Activated T-cell treated with anti-CD3 and anti-CD28 coated beads, Interleukin-2, amount 50 U/mL, for 48 hours (primary cell): ENCODE results near the gene HS3ST5.
"Not testable (repeated sequence)": the region's sequence is repeated elsewhere in the genome, so short reads cannot be mapped to it uniquely, and the experiment has no call there.

ENCODE experiments used
- DNase-seq, 2 experiments: peaks; one replicate each; pipeline ENCODE4 v3.0.0-alpha.2; 2020

Gene HS3ST5

DNA sequence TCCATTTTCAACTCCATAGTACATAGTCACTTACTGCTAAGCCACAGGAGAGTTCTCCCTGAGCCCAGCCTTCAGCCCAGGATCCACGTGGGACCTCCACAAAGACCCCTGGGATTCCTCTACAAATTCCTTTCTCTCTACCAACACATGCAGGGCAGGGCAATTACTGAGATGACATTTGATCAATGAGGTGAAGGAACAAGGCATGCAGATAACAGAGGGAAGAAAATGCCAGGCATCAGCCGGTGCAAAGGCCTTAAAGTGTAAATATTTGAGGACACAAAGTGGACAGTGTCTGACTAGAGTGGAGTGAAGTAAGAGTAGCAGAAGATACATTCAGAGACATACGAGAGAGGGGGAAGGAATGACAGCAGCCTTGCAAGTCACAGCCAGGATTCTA lies 70.2 kb downstream of the HS3ST5 start:
- no peak for DNase-seq

DNA sequence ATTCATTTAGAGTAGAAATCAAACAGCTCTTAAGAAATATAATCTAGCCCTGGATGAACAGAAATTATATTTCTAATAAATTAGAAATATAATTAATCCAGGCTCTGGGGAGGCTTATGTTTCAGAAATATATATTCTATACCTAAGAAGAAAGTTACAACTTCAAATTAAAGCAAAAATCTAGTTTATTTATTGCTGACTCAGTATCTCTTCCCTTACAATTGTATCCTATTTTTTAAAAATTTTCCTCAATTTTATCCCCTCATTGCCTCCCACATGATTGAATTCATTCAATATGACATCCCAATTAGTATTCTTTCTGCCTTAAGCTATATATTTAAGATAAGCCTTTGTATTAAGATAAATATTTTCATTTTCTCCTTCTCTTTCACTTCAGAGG lies 71.4 kb downstream of the HS3ST5 start:
- DNase-seq, result no peak

DNA sequence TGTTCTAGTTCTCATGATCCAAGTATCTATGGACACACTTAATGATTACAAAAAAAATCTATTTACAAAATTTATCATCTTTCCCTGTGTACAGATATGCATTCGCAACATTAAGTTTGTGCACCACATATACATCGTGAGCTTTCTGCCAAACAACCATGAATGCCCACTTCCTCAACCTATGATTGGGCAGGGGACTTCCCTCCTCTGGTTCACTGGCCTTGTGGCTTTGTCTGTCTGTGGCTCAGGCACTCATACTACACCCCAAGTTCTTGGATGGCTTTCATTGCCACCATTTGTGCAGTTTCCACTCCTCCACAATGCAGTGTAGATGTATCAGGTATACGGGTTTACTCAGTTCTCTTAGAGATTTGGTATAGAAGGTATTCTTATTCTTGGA lies 74.9 kb downstream of the HS3ST5 start:
- DNase-seq, result no peak

DNA sequence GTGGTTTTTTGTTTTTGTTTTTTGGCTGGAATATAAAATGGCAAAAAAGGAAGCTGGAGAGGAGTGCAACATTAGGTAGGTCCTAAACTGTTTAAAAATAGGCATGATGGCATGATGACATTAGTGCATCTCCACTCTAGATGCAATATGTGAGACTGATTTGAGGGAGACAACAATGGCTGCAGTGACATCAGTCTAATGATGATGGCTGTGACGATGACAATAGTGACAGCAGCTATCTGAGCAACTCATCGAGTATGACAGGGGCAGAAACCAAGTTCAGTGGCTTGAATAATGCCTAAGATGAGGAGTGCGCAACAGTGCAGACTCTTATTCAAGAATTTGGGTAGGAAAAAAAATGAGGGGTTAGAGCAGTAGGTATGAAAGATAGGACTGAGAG lies 82.0 kb downstream of the HS3ST5 start:
- DNase-seq, result no peak

DNA sequence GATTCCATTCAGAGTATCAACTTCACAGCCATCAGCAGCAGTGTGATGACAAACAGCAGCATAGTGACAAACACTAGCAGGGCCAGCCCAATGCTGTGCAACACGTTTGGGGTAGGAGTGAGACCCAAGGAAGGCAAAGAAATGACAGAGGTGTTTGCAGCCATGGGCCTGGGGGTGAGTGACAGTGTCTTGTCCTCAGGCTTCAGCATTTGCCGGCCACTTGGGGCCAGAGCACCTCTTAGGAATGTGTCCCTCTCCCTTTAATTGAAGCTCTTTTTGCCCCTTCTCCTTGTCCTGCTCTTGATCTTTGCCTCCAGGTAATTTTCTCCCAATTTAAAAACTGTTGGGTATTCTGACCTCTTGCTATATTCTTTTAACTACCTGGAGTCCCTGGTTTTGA lies 84.4 kb downstream of the HS3ST5 start:
- no peak for DNase-seq

DNA sequence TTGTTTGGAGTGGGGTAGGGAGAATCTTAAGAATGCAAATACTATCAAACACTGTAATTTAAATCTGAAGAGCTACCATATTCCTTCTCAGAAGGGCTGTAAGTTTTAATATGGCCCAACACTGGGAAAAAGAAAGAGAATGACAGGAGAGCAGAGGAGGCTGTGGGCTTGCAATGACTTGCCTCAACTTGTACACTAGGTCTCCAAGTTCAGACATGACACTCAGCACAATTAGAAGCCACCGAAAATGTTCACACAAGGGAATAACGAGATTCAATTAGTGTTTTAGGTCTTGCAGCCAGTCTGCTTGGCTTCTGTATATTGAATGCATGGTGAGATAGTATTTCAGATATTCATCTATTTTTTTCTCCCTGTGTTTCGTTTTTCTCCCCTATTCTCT lies 89.4 kb downstream of the HS3ST5 start:
- DNase-seq, result no peak

DNA sequence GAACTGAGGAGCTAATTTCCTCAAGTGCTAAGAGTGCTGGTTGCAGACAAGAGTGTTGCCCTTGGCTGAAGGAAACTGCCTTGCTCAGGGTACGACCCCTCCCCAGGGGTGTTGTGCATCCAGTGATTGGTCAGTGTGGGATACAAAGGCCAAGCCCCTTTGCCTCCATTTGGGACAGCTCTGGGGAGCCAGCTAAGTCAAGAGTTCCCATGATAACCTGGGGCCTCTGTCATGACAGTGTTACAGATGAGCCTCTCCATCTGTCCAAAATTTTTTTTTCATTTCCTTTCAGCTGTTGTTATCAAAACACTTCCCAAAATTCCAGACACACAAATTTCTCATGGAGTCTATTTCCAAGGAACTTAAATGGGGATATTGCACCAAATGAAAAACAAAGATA lies 93.3 kb downstream of the HS3ST5 start:
- no peak for DNase-seq

DNA sequence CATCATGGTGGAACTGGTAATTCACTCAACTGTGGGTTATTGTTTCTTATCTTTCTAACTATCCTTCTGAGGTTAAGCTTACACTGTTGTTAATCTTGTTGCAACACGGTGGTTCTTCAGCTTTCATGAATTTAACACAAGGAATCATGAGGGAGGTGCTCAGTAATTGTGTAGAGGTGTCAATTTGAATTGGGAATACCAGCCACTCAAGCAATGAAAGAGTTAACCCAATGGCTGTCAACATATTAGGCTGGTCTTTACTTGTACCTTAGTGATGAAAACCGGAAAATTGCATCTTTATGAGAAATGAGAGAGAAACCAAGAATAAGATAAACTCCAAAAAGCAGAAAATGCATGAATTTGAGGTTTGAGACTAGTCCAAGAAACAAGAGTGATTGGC lies 95.7 kb downstream of the HS3ST5 start:
- DNase-seq, result no peak

DNA sequence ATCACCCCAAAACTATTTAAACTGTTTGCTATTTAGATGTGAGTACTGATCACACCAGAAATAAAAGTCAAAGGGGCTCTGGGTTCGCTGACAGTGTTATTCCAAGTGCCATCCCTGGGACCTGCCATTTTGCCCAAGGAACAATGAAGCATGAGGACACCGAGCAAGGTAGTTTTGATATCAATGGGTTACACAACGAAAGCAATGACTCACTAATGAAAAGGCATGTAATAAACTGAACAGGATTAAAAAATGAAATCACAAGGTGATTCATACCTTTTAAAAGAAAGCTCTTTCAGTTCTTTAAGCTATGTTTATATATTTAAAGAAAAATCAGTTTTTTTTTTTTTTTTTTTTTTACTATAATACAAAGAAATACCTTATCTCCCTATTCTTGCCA lies 102.0 kb downstream of the HS3ST5 start:
- no peak for DNase-seq

DNA sequence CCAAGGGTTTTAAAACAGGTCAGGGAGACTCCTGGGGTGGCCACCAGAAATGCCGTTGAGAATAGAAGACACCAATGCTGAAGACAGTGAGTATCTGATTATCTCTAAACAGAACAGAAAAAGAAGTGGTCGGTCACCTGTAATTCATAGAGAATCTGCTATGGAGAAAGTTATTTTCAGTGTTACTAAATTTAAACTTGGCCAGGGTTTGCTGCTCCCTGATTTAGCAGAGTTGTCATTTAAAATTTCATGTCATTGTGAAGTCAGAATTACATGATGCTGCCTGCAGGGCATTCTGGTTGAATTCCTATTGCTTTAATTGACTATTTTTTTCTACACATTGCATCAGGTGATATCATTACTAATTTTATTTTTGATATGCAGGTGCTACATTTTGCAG lies 114.1 kb downstream of the HS3ST5 start:
- DNase-seq, result no peak

DNA sequence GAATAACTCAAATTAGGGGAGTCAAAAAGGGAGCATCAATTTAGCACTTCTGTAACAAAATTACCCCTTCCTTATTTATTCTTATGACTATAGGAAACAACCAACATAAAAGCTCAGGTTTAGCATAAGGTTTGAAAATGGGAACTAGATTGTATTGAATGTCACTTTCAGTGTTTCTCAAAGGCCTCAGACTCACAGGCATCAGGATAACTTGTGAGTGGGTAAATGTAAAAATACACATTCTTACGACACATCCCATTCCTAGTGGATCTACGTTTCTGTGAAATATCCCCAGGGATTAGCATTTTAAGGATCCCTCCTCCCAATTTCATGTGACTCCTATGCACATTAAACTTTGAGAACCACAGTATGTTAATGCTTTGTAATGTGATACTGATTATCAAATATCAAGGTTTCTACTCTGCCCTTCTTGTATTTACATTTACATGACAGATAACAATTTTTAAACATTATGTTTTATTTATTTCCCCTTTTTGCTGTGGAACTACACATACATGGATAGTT lies 114.8 kb downstream of the HS3ST5 start:
- DNase-seq, result no peak

DNA sequence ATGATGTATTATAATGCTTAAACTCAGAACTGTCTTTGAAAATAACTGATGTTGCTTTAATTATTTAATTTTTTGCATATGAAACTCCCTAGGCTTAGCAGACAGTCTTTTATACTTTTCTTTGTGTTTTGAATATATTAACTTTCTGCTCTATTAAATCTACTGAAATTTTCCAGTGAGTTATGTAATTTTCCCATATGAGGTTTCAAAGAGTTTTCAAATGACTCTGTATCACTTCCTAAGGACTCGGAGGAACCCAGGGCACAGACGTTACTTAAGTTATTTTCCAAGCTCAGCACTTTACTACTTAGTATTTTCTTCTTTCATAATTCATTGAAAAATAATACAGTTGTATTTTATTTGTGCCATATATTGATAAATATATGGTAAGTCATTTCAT lies 122.6 kb downstream of the HS3ST5 start:
- no peak for DNase-seq

DNA sequence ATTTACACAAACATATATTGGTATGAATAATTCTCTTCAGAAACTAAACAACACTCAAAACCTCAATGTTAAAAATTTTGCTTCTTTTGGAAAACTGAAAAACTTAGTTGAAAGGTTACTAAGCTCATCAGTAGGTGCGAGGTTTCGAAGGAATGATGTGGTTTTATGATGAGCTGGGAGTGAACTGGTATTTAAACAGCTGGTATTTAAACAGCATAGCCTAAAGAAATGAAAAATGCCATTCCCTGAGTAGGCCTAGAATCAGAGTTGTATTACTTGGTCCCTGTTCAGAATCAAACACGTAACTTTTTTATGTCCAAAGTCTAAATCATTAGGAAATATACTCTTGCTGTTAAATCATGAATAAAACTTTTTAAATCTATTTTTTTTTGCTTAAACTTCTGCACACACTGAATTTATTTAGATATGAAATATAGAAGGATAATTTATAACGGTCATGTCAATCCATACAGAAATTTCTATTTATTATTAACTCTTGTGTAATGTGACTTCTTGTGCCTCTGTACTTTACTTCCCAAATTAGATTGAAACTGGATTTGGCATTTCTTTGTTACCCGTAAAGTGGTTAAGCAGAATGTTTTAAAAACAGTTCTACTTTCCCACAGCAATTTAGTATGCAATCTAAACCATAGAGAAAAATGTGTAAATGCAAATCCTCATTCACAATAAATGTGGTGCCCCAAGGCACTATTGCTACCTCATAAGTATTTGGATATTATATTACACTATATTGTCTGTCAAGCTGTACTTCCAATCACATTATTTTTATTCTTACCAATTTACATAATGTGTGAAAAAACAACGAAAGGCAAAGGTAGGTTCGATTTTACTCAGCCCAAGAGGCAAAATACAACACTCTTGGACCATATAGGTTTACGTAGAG lies 124.1 kb downstream of the HS3ST5 start:
- no peak for DNase-seq

DNA sequence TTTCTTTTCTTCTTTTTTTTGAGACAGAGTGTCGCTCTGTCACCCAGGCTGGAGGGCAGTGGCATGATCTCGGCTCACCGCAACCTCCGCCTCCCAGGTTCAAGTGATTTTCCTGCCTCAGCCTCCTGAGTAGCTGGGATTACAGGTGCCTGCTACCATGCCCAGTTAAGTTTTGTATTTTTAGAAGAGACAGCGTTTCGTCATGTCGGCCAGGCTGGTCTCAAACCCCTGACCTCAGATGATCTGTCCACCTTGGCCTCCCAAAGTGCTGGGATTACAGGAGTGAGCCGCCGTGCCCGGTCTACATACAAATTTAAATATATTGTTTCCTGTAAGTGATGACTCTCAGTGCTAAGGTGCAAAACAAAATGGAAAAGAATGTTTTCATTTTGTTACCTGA lies 124.8 kb downstream of the HS3ST5 start:
- DNase-seq, result not testable (repeated sequence)

DNA sequence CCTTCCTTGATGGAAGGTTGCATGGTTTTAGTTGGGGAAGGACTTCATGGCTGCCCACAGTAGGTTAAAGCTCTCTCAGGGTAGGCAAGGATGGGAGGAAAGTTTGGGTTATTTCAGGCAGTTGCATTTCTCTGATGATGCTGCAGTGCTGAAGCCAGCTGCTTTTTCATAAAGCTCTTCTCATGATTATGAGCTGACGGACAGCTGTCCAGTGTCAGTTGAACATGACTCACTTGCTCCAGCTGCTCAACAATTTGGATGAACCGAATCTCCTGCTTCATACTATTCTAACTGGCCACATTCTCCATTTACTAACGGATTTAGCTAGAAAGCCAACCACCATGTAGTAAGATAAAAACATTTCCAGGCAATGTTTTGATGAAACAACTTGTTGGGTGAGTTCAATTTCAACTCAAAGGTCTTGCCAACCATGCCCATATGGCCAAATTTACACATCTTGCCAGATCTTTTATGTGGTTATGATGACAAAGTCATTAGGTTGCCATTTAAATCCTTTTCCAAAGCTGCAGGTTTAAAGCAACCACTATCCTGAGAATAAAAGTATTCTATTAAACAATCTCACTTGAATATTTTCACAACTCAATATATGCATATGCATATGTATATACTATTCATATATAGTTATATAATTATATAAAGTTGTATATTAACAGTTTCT lies 125.9 kb downstream of the HS3ST5 start:
- DNase-seq, result no peak

DNA sequence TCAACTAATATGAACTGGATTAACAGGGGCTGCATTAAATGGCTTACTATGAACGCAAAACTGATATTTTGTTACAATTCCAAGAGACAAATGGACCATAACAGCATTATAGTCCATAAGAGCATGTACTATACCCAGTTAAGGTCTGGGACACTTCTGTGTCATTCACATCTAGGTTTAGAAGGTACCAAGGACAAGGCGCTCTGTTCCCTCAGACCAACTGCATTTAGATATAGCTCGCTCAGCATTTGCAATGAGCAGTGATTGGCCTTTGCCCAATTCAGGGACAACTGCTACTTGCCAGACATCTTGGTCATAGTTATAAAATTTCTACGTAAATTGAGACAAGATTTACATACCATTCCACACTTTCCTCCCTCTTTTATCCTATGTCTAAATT lies 132.4 kb downstream of the HS3ST5 start:
- DNase-seq, result no peak

DNA sequence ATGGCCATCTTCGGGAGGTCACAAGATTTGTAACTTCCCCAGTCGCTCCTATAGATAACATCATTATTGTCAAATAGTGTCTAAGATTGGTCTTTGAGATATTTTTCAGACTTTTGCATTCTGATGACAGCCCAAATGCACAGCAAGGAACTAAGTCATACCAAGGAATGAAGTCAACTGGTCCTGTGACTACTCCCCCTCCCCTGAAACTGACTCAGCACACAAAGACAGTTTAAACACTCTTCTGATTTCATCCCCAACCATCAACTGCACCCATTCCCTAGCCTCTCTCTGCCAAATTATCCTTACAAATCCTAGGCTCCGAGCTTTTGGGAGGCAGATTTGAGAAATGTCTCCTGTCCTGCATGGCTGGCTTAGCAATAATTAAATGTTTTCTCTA lies 139.4 kb downstream of the HS3ST5 start:
- no peak for DNase-seq

DNA sequence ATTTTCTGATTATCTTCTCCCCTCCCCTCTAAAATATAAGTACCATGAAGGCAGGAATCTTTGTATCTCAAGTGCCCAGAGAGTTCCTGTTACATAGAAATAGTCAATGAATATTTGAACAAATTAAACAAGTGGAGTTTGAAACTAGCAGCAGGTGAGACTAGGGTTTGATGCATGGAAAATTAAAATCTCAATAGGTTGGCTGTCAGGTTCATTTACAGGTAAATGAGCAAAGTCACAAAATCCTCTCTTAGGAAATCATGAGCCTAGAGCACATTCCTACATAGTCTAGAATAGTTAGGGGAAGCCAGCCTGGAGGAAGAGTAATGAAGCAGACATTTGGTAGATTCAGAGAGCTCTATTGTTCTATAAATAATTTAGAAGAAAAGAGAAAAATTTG lies 140.4 kb downstream of the HS3ST5 start:
- no peak for DNase-seq

DNA sequence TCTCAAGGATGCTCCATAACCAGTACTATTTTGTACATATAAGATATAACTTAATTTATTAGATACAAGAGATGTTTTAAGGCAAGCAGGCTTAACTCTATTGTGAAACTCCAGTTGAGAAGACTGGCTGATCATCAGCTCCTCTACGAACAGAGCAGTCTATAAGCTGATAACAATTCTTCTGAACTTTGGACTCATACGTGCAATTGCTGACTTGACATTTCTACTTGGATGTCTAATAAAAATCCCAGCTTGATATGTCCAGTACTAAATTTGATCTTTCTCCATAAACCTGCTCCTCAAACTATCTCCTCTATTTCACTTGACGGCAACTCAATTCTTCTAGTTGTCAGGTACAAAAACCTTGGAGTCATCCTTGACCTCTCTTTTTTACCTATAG lies 141.9 kb downstream of the HS3ST5 start:
- no peak for DNase-seq

DNA sequence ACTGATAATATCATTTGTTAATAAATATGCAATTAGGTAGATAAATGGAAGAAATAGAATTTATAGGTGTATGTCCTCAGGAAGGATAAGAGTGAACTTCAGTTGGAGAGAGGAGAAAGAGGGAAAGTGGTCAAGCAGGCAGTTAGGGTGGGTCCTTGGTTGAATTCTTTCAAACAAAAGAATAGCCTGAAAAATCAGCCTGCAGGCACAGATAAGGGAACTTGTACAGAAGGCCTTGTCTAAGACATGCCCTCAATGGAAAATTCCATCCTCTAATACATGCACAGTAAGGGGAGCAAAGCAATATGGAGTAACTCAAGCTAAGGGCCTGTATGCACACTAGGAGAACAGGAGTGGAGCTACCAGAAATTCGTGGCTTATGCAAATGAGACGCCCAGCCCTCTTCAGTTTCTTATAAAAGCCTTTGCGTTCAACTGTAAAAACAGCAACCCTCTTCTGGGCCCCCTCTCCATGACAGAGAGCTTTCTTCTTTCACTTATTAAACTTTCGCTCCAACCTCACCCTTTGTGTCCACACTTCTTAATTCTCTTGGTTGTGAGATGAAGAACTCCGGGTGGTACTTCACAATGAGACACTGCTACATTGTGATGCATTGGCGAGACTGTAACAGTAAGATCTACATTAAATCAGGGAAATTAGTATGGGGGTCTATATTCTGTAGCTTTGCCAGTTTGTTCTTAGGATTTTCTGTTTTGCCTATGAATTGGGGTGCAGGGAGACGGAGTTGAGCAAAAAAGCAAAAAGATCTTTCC lies 147.0 kb downstream of the HS3ST5 start:
- DNase-seq, result no peak

DNA sequence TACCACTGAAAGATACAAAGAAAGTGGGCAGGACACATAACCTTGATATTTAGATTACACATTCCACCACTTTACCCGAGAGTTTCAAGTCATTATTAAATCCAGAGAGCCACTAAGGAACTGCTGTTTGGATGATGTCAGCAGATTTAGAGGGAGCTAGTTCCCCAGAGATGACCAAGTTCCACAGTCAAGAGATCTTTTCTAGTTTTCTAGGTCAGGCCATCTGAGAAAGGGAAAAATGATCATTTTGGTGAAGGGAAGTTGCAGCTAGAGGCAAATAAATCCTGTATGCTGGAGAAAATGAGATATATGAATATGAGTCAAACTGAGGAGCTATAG lies 147.8 kb downstream of the HS3ST5 start:
- no peak for DNase-seq

DNA sequence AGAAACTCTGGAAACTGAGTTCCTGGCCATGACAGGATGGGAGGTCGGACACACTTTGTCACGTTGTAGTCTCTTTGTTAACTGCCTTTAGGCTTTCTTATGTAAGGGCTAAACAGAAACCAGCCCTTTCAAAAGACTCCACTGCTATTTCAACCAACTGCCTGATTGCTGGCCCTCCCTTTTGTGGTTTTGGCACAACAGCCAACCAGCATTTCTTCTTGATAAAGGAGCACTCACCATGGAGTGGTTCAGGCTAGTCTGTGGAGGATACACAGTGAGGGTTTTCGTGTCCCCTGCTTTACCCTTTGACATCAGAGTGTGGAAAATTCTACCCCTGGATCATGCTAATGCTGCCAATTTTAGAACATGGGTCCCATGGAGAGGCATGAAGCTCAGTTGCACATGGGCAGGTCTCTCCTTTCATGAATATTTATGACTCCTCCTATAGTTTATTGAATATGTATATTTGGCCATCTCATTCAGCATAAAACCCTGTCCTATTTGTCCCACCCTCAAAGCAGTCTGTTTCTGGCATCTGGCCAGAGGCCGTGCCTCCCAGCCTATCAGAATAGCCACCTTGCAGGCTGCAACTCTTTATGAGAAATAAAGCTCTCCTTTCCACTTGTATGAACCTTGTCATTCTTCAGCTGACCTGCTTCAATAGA lies 148.3 kb downstream of the HS3ST5 start:
- DNase-seq, result no peak

DNA sequence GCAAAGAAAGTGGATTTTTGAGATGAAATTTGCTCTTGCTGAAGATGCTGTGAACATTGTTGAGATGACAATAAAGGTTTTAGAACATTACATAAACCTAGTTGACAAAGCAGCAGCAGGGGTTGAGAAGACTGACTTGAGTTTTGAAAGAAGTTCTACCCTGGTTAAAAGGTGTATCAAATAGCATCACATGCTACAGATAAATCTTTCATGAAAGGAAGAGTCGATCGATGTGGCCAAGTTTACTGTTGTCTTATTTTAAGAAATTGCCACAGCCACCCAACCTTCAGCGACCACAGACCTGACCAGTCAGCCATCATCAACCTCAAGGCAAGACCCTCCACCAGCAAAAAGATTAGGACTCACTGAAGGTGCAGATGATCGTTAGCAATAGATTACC lies 155.3 kb downstream of the HS3ST5 start:
- DNase-seq, result no peak
